ENCODE data around the gene CNTN6.

The CNTN6 gene

GRCh38 chr3:1400571-1400970, 307.7 kb downstream of the CNTN6 start:
- H4K20me1 ChIP-seq (ENCODE audit: control insufficient read depth, insufficient read depth, low read depth, low read length), result no peaks in the 10 kb centered on the region
- H3F3A ChIP-seq (ENCODE audit: control insufficient read depth, insufficient read depth), result no peaks in the 10 kb centered on the region
- no peaks in the 10 kb centered on the region for H3K79me2 ChIP-seq (ENCODE audit: control insufficient read depth, low read length)
- H3K27ac ChIP-seq (ENCODE audit: low read depth, low read length), result no peak overlapping the region
- no peaks in the 10 kb centered on the region for H3K27me3 ChIP-seq (ENCODE audit: control insufficient read depth, low read length)
- TF ChIP-seq, protein P1, sequence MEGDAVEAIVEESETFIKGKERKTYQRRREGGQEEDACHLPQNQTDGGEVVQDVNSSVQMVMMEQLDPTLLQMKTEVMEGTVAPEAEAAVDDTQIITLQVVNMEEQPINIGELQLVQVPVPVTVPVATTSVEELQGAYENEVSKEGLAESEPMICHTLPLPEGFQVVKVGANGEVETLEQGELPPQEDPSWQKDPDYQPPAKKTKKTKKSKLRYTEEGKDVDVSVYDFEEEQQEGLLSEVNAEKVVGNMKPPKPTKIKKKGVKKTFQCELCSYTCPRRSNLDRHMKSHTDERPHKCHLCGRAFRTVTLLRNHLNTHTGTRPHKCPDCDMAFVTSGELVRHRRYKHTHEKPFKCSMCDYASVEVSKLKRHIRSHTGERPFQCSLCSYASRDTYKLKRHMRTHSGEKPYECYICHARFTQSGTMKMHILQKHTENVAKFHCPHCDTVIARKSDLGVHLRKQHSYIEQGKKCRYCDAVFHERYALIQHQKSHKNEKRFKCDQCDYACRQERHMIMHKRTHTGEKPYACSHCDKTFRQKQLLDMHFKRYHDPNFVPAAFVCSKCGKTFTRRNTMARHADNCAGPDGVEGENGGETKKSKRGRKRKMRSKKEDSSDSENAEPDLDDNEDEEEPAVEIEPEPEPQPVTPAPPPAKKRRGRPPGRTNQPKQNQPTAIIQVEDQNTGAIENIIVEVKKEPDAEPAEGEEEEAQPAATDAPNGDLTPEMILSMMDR (IDR thresholded peaks at IDR 0.05; ENCODE audit: low read depth, low read length, poor library complexity, severe bottlenecking), result no peak
- no peak for TF ChIP-seq EZH2phosphoT487 (IDR thresholded peaks at IDR 0.05; ENCODE audit: borderline replicate concordance, low read length)
- H3K4me2 ChIP-seq (ENCODE audit: low read length), result no peak overlapping the region
- H3K4me3 ChIP-seq (ENCODE audit: low read length), result no peak overlapping the region
- no peaks in the 10 kb centered on the region for H3K9me3 ChIP-seq (ENCODE audit: control insufficient read depth, insufficient read depth, low read length)
- no peaks in the 10 kb centered on the region for H3K36me3 ChIP-seq (ENCODE audit: control insufficient read depth, low read length)
- no peaks in the 10 kb centered on the region; the same call in 1 of the 2 replicates for H3K9me2 ChIP-seq (replicated peaks; ENCODE audit: control insufficient read depth, low read length)
- no peaks in the 10 kb centered on the region for H3K4me1 ChIP-seq (ENCODE audit: control insufficient read depth, low read length)

GRCh38 chr3:1404270-1404962, 311.6 kb downstream of the CNTN6 start:
- Histone ChIP-seq H3K79me2 (ENCODE audit: control insufficient read depth, low read length) (no peaks in the 10 kb centered on the region), H3F3A (ENCODE audit: control insufficient read depth, insufficient read depth) (no peaks in the 10 kb centered on the region), H3K27me3 (ENCODE audit: control insufficient read depth, low read length) (no peaks in the 10 kb centered on the region), H3K27ac (ENCODE audit: low read depth, low read length) (no peak overlapping the region), H3K36me3 (ENCODE audit: control insufficient read depth, low read length) (no peaks in the 10 kb centered on the region), H3K4me3 (ENCODE audit: low read length) (no peak overlapping the region), H3K4me1 (ENCODE audit: control insufficient read depth, low read length) (no peaks in the 10 kb centered on the region), H3K9me3 (ENCODE audit: control insufficient read depth, insufficient read depth, low read length) (no peaks in the 10 kb centered on the region), H3K4me2 (ENCODE audit: low read length) (no peak overlapping the region), H4K20me1 (ENCODE audit: control insufficient read depth, insufficient read depth, low read depth, low read length) (no peaks in the 10 kb centered on the region), H3K9me2 (replicated peaks; ENCODE audit: control insufficient read depth, low read length) (no peaks in the 10 kb centered on the region; the same call in 1 of the 2 replicates)
- TF ChIP-seq EZH2phosphoT487 (IDR thresholded peaks at IDR 0.05; ENCODE audit: borderline replicate concordance, low read length), result no peak
- TF ChIP-seq, protein P1 (IDR thresholded peaks at IDR 0.05; ENCODE audit: low read depth, low read length, poor library complexity, severe bottlenecking), result no peak

- Histone ChIP-seq H4K20me1 (ENCODE audit: control insufficient read depth, insufficient read depth, low read depth, low read length) (no peaks in the 10 kb centered on the region), H3K36me3 (ENCODE audit: control insufficient read depth, low read length) (no peaks in the 10 kb centered on the region), H3K4me1 (ENCODE audit: control insufficient read depth, low read length) (no peaks in the 10 kb centered on the region), H3K9me3 (ENCODE audit: control insufficient read depth, insufficient read depth, low read length) (no peaks in the 10 kb centered on the region), H3K9me2 (replicated peaks; ENCODE audit: control insufficient read depth, low read length) (no peaks in the 10 kb centered on the region; the same call in 1 of the 2 replicates), H3K27ac (ENCODE audit: low read depth, low read length) (no peak overlapping the region), H3K27me3 (ENCODE audit: control insufficient read depth, low read length) (no peaks in the 10 kb centered on the region), H3K79me2 (ENCODE audit: control insufficient read depth, low read length) (no peaks in the 10 kb centered on the region), H3K4me2 (ENCODE audit: low read length) (no peak overlapping the region), H3K4me3 (ENCODE audit: low read length) (no peak overlapping the region), H3F3A (ENCODE audit: control insufficient read depth, insufficient read depth) (no peaks in the 10 kb centered on the region)
- TF ChIP-seq EZH2phosphoT487 (IDR thresholded peaks at IDR 0.05; ENCODE audit: borderline replicate concordance, low read length), result no peak
- TF ChIP-seq, protein P1 (IDR thresholded peaks at IDR 0.05; ENCODE audit: low read depth, low read length, poor library complexity, severe bottlenecking), result no peak
These were observed 313.4 kb downstream of the CNTN6 start for GRCh38 chr3:1406250-1406649.
